Measurements from ENCODE around the gene KRTAP9-7.

DNA sequence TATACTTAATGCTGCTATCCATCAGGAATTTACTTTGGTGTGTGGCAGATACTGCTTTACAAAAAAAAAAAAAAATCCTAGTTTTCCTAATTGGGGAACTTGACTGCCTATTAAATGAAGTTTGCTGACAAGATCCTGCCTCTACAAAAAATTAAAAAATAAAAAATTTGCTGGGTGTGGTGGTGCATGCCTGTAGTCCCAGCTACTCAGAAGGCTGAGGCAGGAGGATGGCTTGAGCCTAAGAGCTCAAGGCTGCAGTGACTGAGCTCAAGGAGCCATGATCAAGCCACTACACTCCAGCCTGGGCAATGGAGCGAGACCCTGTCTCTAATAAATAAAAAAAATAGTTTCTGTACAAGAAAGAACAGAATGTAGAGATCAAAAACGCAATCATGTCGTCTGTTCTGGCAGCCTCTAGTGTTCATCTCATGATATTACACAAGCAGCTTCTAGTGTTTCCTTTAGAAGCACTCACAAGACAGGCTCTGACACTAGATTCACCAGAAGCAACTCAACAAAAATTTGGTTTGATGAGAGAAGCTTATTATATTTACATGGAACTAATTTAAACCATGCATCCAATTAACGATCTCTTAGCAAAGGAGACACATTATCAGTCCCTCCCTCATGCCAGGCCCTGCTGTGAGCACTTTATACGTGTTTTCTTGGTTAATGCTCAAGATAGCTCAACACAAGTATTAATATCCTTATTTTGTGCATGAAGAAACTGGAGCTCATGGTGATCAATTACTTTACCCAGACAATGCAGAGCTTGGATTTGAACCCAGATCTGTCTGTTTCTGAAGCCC lies 46.8 kb downstream of the KRTAP9-7 start:
- TF ChIP-seq, protein P1, sequence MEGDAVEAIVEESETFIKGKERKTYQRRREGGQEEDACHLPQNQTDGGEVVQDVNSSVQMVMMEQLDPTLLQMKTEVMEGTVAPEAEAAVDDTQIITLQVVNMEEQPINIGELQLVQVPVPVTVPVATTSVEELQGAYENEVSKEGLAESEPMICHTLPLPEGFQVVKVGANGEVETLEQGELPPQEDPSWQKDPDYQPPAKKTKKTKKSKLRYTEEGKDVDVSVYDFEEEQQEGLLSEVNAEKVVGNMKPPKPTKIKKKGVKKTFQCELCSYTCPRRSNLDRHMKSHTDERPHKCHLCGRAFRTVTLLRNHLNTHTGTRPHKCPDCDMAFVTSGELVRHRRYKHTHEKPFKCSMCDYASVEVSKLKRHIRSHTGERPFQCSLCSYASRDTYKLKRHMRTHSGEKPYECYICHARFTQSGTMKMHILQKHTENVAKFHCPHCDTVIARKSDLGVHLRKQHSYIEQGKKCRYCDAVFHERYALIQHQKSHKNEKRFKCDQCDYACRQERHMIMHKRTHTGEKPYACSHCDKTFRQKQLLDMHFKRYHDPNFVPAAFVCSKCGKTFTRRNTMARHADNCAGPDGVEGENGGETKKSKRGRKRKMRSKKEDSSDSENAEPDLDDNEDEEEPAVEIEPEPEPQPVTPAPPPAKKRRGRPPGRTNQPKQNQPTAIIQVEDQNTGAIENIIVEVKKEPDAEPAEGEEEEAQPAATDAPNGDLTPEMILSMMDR (conservative IDR thresholded peaks at IDR 0.05; ENCODE audit: low read depth in 2 of 2): peak; percentile 61 to 72
- no peak for TF ChIP-seq EZH2 (IDR thresholded peaks at IDR 0.05; ENCODE audit: low read depth, unreplicated experiment)
- TF ChIP-seq, protein P2, sequence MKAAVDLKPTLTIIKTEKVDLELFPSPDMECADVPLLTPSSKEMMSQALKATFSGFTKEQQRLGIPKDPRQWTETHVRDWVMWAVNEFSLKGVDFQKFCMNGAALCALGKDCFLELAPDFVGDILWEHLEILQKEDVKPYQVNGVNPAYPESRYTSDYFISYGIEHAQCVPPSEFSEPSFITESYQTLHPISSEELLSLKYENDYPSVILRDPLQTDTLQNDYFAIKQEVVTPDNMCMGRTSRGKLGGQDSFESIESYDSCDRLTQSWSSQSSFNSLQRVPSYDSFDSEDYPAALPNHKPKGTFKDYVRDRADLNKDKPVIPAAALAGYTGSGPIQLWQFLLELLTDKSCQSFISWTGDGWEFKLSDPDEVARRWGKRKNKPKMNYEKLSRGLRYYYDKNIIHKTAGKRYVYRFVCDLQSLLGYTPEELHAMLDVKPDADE (IDR thresholded peaks at IDR 0.05): no peak

All from GM23338 (cell line).